ENCODE data around the gene MSL2.
A peak's percentile ranks its signal among the peaks of the same experiment; 100 is the strongest.

The MSL2 gene, protein sequence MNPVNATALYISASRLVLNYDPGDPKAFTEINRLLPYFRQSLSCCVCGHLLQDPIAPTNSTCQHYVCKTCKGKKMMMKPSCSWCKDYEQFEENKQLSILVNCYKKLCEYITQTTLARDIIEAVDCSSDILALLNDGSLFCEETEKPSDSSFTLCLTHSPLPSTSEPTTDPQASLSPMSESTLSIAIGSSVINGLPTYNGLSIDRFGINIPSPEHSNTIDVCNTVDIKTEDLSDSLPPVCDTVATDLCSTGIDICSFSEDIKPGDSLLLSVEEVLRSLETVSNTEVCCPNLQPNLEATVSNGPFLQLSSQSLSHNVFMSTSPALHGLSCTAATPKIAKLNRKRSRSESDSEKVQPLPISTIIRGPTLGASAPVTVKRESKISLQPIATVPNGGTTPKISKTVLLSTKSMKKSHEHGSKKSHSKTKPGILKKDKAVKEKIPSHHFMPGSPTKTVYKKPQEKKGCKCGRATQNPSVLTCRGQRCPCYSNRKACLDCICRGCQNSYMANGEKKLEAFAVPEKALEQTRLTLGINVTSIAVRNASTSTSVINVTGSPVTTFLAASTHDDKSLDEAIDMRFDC

DNA sequence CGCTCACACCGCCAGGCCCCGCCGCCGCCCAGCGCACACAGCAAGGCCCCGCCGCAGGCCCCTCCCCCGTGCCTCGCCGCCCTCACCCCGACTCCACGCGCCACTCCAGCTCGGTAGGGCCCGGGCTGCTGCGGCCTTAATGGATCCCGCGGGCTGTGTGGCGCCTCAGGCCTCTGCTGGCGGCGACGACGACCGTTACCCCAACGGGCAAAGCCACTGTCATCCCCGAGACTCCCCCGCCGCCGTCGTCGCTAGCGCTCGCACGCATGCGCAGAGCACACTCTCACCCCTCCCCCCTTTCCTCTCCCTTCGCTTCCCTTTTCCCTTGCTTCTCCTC, at the start of gene MSL2:
TSS of gene MSL2 (minus strand) at position 272 of the 337 bp plus-strand sequence. CDS start 1,222 bp downstream, outside the sequence.
- TF ChIP-seq, protein P1, sequence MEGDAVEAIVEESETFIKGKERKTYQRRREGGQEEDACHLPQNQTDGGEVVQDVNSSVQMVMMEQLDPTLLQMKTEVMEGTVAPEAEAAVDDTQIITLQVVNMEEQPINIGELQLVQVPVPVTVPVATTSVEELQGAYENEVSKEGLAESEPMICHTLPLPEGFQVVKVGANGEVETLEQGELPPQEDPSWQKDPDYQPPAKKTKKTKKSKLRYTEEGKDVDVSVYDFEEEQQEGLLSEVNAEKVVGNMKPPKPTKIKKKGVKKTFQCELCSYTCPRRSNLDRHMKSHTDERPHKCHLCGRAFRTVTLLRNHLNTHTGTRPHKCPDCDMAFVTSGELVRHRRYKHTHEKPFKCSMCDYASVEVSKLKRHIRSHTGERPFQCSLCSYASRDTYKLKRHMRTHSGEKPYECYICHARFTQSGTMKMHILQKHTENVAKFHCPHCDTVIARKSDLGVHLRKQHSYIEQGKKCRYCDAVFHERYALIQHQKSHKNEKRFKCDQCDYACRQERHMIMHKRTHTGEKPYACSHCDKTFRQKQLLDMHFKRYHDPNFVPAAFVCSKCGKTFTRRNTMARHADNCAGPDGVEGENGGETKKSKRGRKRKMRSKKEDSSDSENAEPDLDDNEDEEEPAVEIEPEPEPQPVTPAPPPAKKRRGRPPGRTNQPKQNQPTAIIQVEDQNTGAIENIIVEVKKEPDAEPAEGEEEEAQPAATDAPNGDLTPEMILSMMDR (IDR thresholded peaks at IDR 0.05; ENCODE audit: control insufficient read depth, insufficient read depth, low read depth, low read length, missing control alignments), result no peak
- DNase-seq (ENCODE audit: low read depth), result no peak
- peak within 1 kb of the TSS; percentile 75 for H3K4me3 ChIP-seq (ENCODE audit: control insufficient read depth, low read depth, low read length)

DNA sequence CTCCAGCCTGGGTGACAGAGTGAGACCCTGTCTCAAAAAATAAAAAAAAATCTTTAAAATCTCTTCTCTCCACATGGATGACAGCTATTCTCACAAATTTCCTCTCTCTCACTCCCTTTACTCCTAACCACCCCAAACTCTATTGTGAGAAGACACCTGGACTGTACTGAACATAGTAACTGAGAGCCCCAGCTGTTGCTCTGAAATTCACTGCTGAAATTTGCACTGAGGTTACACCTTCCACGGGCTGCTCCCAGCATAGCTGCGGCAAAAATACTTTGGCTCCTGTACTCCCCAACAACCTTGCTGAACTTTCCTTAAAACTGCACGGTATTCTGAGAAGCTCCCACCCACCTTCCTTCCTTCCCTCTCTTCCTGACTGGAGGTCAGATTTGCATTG, 49.6 kb upstream of the MSL2 start:
- TF ChIP-seq, protein P1 (IDR thresholded peaks at IDR 0.05; ENCODE audit: control insufficient read depth, insufficient read depth, low read depth, low read length, missing control alignments), result no peak
- no peak overlapping the region for H3K4me3 ChIP-seq (ENCODE audit: control insufficient read depth, low read depth, low read length)
- DNase-seq (ENCODE audit: low read depth), result no peak

DNA sequence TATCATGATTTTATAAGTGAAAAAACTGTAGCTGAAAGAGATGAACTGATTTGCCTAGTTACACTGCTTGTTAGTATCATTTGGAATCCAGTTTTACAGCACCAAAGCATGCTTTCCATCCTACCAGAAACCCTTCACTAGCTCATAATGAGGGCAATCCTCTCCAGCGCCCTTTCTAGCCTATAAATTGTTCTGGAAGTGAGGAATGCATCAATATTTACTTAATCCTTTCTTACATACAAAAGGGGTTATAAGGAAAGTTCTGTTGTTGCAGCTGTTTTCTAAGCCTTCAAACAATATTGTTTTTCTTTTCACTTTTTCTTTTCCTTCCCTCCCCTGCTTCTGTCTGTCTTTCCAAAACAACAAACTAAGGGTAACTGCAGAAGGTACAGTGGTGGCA, 43.0 kb upstream of the MSL2 start:
- TF ChIP-seq, protein P1 (IDR thresholded peaks at IDR 0.05; ENCODE audit: control insufficient read depth, insufficient read depth, low read depth, low read length, missing control alignments), result no peak
- no peak for DNase-seq (ENCODE audit: low read depth)
- H3K4me3 ChIP-seq (ENCODE audit: control insufficient read depth, low read depth, low read length), result no peak overlapping the region

DNA sequence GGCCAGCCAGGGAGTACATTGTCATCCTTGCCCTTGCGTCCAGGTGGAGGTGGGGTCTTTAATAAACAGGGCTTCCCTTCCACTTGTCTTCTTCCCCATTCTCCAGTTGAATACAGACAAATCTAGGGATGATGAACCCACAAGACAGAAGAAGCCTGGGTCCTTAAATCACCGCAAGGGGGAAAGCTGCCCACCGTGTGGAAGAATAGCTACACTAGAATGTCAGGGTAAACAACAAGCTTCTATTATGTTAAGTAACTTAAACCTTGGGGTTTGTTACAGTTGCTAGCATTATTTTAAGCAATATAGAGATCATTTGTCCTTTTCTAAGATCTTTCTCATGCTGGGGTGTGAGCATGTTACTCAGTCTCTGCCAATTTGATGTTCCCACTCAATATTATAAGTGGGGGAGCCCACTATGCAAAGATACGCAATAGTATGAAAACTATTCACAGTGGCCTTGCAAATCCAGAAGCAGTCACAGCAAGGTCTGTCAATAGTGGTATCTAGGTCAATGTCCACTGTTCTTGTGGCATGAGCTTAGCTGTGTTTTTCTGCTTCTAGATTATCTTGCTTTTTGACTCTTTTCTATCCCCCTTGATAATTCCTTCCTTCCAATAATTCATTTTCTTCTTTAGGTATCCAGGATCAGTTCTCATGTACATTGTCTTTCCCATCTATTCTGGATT, 42.0 kb upstream of the MSL2 start:
- no peak overlapping the region for H3K4me3 ChIP-seq (ENCODE audit: control insufficient read depth, low read depth, low read length)
- no peak for DNase-seq (ENCODE audit: low read depth)
- TF ChIP-seq, protein P1 (IDR thresholded peaks at IDR 0.05; ENCODE audit: control insufficient read depth, insufficient read depth, low read depth, low read length, missing control alignments), result no peak

DNA sequence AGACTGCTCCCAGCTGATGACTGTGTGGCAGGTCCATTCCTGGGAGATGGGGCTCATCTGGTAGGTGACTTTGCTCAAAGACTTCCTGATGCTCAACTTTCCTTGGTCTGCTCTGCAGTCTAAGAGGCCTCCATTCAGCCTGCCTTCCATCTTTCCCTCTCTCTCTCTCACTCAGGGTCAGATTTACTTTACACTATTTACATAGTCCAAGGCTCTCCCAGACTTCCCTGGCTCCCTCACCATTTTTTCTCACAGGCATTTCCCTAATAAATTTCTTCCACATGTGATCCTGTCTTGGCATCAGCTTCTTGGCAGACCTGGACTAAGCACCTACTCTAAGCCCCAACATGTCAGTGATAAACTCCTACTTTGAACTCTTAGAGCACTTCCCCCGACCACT, 41.0 kb upstream of the MSL2 start:
- H3K4me3 ChIP-seq (ENCODE audit: control insufficient read depth, low read depth, low read length), result no peak overlapping the region
- DNase-seq (ENCODE audit: low read depth), result no peak
- TF ChIP-seq, protein P1 (IDR thresholded peaks at IDR 0.05; ENCODE audit: control insufficient read depth, insufficient read depth, low read depth, low read length, missing control alignments), result no peak

DNA sequence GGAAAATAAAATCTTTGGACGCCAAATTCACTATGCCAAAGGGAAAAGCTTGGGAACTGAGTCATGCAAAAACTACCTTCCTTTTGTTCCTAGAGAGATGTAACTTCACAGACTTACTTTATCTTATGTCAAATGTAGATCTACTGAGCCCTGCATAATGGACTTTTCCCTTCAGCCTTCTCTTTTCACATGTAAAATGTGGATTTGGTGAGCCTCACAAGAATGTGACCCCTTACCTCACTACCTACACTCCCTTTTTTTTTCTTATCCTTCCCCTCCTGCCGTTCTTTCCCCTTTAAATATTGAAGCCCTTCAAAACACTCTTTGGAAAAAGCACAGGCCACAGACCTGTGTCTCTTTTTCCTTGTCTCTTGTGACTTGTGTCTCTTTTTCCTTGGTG, 40.0 kb upstream of the MSL2 start:
- TF ChIP-seq, protein P1 (IDR thresholded peaks at IDR 0.05; ENCODE audit: control insufficient read depth, insufficient read depth, low read depth, low read length, missing control alignments), result no peak
- no peak overlapping the region for H3K4me3 ChIP-seq (ENCODE audit: control insufficient read depth, low read depth, low read length)
- no peak for DNase-seq (ENCODE audit: low read depth)

Measured in AG09309 (cell line).